Measurements from ENCODE around the gene TNFAIP8L1.
"Not testable (repeated sequence)": the region's sequence is repeated elsewhere in the genome, so short reads cannot be mapped to it uniquely, and the experiment has no call there.

The TNFAIP8L1 gene

DNA sequence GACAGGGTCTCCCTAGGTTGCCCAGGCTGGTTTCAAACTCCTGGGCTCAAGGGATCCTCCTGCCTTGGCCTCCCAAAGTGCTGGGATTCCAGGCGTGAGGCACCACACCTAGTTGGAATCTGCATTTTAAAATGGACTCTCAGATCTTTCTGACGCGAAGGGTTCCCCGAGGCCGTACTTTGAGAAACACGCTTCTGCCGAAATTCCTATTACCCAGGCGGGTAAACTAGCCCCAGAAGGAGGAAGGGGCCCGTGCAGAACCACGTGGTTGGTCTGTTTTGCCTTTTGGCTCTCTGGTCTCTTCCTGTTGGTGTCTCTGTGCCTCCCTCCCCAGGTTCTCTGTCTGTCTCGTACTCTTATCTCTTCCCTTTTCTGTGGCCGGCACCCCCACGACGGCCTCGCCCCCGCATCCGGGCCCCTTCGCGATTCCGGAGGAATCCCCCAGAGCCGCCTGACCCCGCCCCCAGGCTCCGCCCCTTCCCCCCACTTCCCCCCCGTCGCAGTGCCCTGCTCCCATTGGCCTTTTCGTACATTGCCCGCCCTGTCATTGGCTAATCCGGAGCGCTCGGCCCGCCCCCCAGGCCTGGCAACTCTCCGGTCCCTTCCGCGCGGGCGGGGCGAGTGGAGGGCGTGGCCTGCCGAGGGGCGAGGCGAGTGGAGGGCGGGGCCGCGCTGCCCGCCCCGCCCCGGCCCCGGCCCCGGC lies at the start of gene TNFAIP8L1:
Gene TNFAIP8L1, plus strand, starts transcription at position 689 of the 703 bp plus-strand sequence. CDS start 12,354 bp downstream, outside the sequence.
- FAIRE-seq: no peak

DNA sequence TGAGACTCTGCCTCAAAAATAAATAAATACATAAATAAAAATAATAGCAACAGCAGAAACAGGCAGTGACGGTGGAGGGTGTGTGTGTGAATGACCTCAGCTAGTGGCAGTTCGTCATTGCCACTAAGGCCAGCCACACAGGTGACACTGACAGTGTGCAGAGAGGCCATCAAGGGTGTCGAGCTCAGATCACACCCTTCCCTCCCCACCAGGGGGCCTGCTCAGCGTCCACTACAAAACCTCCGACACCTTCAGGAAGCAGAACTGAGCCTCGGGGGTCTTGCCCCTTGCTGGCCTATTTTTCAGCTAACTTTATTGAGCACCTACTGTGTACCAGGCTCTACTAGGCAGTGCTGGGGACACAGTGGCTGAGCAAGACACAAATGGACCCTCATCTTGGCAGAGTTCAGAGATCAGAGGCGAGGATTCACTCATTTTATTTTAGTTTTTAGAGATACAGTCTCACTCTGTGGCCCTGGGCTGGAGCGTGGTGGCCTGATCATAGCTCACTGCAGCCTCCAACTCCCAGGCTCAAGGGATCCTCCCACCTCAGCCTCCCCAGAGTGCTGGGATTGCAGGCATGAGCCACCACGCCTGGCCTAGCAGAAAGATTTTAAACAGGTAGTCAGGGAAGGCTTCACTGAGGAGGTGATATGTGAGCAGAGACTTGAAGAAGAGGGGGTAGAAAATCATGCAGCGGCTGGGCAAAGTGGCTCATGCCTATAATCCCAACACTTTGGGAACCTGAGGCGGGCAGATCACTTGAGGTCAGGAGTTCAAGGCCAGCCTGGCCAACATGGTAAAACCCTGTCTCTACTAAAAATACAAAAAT lies 49.5 kb upstream of the TNFAIP8L1 start:
- FAIRE-seq: no peak

DNA sequence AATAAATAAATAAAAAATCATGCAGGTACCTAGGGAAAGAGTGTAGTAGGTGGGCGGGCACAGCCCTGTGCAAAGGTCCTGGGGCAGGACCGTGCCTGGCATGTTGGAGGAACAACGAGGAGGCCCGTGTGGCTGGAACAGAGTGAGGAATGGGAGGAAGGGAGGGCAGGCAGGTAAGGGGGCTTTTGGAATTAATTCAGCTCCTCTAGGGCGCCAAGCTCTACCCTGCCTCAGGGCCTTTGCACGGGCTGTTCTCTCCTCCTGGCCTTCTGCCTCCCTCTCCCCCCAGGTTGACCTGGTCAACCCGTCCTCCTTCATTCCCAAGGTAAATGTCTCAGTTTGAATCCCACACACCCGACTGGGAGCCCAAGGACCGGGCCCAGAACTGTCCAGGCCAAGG lies 48.8 kb upstream of the TNFAIP8L1 start:
- FAIRE-seq: no peak

DNA sequence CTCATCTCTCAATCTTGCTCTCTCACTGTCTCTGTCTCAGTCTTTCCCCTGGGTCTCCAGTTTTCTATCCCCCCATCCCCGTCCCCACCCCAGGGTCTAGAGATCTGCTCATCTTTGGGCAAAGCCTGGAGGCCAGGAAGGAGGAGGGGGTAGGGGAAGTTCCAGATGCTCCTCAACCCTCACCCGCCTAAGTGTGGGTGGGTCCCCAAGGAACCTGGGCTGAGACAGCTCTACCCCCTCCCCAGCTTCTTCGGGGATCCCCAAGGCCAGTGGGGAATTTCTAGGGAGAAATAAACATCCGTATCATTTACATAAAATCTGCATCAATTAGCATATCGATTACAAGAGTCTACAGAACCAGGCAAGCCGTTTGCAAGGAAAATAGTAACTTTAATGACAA lies 48.0 kb upstream of the TNFAIP8L1 start:
- FAIRE-seq: no peak

DNA sequence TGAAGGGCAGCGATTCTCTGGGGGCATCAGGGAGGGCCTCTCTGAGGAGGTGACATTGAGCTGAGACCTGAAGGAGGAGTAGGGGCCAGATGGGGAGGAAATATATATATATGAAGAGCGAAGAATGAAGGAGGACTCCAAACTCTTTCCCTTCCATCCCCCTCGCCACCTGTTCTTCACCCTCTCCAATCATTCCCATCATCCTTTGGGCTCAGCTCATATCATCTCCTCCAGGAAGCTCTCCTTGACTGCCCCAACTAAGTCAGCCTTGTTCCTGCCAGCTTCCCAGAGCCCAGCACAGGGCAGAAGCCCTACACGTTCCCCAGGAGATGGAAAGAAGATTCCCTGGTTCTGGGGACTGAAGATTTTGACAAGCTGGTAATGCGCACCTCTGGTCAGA lies 46.9 kb upstream of the TNFAIP8L1 start:
- no peak for FAIRE-seq

DNA sequence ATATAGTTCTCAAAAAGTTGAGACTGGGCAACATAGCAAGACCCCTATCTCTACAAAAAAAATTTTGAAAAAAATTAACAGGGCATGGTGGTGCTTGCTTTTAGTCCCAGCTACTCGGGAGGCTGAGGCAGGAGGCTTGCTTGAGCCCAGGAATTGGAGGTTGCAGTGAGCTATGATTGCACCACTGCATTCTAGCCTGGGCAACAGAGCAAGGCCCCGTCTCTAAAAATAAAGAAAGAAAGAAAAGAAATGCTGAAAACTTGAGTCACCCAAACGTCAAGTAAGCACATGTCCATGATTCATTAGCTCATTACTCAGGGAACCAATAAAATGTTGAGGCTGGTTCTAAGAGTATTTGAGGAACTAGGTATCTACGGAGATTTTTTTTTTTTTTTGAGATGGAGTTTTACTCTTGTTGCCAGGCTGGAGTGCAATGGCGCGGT lies 45.9 kb upstream of the TNFAIP8L1 start:
- FAIRE-seq: no peak

DNA sequence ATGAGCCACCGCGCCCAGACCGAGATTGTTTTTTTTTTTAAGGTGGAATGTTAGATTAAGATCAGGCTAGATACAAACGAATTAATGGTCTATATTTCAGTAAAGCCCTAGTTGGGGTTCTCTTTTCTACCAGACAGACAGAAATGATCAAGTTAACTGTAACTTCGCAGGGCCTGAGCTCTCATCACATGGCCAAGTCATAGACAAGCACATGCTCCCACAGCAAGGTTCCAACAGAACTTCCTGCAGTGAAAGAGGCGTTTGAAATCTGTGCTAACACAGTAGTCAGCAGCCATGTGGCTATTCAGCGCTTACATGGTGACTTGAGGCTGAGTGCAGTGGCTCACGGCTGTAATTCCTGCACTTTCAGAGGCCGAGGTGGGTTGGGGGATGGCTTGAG lies 45.1 kb upstream of the TNFAIP8L1 start:
- no peak for FAIRE-seq

DNA sequence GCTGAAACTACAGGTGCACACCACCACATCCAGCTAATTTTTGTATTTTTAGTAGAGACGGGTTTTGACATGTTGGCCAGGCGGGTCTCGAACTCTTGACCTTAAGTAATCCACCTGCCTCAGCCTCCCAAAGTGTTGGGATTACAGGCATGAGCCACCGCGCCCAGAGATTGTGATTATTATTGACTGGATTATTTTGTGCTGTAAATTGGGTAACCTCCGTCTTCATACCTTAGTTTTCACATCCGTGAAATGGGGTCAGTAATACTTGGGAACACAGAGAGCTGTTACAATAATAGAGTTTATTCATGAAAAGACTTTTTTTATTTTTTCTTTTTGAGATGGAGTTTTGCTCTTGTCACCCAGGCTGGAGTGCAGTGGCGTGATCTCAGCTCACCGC lies 44.2 kb upstream of the TNFAIP8L1 start:
- not testable (repeated sequence) for FAIRE-seq

DNA sequence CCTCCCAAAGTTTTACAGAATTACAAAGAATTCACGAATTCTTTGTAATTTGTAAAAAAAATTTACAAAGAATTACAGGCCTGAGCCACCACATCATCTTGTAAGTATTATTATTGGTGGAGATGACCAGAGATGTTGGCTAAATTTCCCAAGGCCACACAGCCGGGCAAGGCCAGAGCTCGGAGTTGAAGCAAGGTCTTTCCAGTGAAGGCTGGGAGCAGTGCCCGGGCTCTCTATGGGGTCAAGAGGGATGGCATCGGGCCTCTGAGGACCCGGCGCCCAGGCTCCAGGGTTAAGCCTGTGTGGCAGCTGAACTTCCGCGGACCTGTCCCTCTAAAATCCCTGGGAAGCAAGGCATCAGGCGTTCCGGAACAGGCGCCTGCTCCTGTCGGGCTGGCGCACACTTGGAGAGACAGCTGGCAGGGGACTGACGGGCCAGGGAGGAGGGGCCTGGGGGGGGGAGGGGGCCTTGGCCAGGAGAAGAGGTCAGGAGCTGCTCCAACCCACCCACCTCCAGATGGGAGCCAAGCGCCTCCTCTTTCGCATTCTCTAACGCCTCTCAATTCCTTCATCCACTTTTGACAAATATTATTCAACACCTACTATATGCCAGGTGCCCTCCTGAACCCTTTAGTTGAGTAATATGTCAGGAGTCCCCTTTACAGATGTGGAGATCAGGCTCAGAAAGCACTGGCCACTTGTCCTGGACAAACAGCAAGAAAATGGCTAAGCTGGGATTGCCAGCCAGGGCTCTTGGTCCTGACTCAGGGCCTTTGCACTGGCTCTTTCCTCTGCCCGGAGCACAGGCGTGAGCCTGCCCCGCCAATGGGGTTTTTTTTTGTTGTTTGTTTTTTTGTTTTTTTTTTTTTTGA lies 43.0 kb upstream of the TNFAIP8L1 start:
- FAIRE-seq: no peak

DNA sequence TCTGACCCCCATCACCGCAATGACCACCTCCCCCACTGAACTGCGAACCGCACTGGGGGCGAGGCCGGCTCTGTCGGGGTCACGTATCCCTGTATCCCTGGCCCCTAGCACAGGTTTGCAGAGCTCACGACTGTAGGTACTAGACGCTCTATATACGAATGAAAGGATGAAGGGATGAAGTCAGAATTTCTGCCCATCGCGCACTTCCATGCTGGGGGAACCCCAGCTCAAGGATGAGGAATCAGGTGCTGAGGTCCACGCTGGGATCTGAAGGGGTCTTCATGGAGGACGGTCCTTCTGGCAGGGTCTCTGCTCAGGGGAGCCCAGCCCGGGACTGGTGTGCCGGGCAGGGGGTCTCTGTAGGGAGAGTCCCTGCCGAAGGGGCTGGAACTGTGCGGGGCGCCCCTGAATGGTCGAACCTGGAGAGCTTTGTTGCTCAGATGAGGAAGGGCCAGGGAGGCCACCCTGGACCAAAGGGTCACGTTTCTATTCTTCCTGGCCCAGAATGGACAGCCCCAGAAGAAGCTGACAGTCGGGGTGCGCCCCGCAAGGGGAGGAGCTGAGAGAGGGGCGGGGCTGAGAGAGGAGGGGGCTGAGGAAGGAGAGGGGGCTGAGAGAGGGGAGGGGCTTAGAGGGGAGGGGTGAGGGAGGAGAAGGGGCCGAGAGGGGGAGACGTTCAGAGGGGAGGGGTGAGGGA lies 41.9 kb upstream of the TNFAIP8L1 start:
- FAIRE-seq: no peak

DNA sequence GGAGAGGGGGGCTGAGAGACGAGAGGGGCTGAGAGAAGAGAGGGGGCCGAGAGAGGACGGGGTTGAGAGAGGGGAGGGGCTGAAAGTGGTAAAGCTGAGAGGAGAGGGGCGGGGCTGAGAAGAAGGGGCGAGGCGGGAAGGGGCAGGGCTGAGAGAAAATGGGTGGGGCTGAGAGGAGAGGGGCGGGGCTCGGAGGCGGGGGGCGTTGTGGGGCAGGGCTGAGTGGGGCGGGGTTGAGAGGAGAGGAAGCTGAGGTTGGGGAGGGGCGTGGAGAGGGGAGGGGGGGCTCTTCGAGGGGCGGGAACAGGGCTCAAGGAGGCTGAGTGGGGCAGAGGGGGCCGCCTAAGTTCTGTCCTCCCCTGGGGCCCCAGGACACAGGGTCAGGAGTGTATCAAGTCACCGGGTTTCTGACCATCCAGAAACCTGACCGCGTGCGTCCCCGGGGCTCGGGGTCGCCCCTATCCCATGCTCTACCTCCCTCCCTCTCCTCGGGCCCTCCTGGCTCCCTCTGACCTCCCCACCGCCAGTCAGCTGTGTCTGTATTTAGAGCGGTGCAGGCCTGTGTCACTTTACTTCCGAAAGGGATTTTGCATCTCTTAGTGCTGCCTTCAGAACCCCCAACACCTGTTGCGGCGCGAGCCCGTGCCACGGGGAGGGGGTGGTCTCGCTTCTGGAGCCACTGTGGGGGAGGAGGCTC lies 41.2 kb upstream of the TNFAIP8L1 start:
- no peak for FAIRE-seq

DNA sequence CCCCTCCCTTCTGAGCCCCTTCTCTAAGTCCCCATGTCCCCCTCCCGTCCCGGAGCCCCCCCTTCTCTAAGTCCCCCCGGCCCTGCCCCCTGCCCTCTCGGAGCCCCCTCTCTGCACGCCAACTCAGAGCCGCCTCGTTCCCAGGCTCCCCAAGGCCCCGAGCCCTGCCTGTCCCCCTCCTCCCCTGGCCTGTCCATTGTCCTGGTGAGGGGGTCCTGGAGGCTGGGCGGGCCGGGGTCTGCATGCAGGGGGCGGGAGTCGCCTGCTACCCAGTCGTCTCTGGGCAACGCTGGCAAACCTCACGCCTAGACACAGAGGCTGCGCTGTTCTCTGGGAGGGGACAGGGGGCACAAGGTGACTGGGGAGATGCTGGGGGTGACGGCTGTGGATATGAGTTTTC lies 40.6 kb upstream of the TNFAIP8L1 start:
- FAIRE-seq: no peak

DNA sequence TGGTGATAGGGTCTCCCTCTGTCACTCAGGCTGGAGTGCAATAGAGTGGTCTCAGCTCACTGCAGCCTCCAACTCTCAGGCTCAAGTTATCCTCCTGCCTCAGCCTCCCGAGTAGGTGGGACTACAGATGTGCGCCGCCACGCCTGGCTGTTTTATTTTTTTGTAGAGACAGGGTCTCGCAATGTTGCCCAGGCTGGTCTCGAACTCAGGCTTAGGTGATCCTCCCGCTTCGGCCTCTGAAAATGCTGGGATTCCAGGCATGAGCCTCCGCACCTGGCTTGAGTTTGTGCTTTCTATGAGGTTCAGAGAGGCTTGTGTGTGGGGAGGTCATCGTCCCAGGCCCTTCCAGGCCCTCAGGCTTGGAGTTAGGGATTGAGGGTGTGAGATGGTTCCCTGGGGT lies 39.2 kb upstream of the TNFAIP8L1 start:
- FAIRE-seq: no peak

DNA sequence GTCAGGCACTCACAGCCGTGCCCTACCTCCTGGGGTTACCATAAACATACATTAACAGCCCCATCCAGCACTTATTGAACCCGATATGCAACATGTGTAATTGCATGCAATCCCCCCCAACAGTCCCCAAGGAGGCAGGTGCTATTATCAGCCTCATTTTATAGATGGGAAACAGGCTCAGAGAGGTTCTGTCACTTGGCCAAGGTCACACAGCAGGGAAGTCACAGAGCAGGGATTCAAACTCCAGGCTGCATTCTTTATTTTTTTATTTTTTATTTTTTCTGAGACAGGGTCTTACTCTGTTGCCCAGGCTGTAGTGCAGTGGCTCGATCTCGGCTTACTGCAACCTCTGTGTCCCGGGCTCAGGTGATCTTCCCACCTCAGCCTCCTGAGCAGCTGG lies 38.4 kb upstream of the TNFAIP8L1 start:
- FAIRE-seq: no peak

DNA sequence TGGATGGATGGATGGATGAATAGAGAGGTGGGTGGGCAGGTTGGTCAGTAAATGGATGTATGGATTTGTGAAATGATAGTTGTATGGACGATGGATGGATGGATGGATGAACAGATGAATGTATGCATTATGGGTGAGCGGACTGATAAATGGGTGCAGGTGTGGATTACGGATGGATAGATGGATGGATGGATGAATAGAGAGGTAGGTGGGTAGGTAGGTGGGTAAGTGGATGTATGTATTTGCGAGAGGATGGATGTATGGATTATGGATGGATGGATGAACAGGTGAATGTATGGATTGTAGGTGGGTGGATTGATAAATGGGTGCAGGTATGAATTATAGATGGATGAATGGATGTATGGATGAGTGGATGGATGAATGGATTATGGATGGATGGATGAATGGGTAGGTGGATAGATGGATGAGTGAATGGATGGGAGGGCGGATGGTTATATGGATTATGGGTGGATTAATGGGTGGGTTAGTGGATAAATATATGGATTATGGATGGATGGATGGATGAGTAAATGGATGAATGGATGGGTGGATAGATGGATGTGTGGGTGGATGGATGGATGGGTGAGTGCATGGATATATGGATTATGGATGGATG lies 37.0 kb upstream of the TNFAIP8L1 start:
- no peak for FAIRE-seq

DNA sequence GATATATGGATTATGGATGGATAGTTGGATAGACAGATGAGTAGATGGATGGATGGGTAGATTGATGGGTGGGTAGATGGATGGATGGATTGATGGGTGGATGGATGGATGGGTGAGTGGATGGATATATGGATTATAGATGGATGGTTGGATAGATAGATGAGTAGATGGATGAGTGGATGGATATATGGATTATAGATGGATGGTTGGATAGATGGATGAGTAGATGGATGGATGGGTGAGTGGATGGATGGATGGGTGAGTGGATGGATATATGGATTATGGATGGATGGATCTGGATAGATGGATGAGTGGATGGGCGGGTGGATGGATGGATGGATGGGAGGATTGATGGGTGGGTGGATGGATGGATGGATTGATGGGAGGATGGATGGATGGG lies 36.4 kb upstream of the TNFAIP8L1 start:
- no peak for FAIRE-seq

DNA sequence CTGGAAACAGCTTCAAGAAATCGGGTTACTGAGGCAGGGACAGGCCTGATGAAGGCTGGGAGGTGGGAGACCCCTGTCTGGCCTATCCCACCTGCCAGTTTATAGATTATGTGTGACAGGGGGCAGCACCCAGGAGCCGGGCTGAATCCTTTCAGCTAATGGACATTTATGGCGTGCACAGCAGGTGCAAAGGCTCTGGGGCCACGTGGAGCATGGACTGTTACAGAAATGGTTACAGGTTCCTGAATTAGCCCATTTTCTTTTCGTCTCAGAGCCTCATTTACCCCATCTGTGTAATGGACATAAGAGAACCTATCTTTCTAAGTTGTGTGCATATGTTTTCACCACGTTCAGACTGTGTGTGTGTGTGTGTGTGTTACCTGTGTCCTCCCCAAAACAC lies 34.4 kb upstream of the TNFAIP8L1 start:
- no peak for FAIRE-seq

DNA sequence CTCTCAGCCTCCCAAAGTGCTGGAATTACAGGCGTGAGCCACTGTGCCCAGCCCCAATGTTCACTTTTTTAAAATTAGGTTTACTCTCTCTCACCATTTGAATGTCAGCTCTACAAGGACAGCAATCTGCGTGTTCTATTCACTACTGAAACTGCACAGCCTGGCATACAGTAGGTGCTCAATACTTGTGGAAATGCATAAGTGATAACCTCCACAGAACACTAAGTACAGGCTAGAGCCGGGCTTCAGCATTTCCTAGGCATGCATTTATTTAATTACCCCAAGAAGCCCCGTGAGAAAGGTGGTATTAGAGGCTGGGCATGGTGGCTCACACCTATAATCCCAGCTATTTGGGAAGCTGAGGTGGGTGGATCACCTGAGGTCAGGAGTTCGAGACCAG lies 33.1 kb upstream of the TNFAIP8L1 start:
- FAIRE-seq: no peak

DNA sequence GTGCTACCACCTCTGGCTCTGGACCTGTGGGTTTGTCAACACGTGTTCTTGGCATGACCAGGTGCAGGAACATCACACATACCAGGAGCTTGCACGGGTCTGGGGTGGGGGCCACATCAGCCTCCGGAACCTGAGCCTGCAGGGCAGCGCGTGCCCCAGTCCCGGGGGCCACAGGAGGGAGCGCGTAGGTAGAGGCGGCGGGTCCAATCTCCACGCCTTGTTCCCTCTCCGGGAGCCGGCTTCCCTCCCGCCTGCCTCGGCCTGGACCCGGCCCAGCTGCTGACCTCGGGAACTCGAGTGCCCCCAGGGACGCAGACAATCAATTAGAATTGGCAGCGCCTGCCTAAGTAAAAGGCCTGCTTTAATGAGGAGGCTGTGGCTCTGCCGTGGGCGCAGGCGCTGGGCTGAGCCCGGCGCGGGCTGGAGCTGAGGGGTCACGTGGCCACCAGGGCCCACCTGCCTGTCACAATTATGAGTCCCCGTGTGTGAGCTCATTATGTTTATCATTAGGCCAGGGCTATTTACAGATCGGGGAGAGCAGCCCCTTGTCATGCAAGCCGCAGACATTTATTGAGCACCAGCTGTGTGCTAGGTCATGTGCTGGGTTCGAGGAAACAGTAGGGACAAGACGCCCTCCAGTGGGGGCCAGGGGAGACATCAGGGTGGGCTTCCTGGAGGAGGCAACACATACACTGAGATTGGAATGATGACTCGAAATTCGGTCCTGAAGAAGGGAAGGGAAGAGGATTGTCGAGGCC lies 32.2 kb upstream of the TNFAIP8L1 start:
- no peak for FAIRE-seq

DNA sequence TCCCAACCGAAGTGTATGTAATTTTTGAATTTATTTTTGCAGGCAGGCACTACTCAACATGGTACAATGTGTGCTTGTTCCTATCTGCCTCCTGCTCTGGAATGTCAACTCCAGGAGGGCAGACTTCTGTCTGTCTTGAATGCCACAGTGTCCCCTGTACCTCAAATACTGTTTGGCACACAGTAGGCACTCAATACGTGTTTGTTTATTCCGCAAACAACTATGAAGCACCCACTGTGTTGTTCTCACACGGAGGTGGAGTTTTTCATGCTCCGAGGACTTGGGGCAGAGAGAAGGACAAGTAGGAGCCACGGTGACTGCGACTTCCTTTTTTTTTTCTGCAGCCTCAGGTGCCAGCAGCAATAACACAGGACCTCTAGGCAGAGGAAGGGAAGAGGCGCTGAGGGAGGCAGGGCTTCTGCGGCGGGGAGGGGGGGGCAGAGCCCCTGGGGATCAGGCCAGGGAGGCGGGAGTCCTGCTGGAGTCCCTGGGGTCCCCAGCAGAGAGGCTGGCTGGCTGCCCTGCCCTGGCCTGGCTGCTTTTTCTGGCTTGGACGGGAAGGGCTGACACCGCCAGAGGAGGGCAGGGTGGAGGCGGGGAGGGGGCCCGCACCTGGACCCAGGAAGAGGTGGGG lies 29.3 kb upstream of the TNFAIP8L1 start:
- no peak for FAIRE-seq
